Breast epithelium (tissue), 3 donors: ENCODE data around the gene EXOSC7.

Source experiments
- POLR2A ChIP-seq: fragments of 450-650 bp; IDR thresholded peaks from one replicate; pipeline ENCODE4 v1.6.1; 2016; ENCODE audit warnings: antibody characterized with exemption, mild to moderate bottlenecking, moderate library complexity
- TF ChIP-seq, protein P1 (sequence below), 3 donors: fragments of 450-650 bp; IDR thresholded peaks; one replicate each; pipeline ENCODE4 v1.5.1; 2016 to 2017; ENCODE audit warnings: antibody characterized with exemption in 3 of 3, mild to moderate bottlenecking in 3 of 3, moderate library complexity in 3 of 3

DNA sequence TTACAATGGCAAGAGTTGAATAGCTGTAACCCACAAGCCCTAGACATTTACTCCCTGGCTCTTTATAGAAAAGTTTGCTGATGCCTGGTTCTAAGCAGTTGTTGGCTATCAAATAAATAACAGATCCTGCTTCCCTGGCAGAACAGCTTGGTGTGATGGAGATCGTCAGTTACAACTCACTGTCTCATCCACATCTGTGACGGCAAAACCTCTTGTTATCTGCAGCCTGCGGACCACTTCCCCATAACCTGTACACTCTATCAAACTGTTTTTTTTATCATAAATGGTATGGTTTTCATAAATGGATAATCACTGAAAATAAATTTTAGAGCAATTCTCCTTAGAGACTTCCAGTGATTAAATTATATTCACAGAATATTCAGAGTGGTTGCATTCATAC lies 14.2 kb upstream of the EXOSC7 start:
- TF ChIP-seq POLR2A, result no peak
- TF ChIP-seq, protein P1, sequence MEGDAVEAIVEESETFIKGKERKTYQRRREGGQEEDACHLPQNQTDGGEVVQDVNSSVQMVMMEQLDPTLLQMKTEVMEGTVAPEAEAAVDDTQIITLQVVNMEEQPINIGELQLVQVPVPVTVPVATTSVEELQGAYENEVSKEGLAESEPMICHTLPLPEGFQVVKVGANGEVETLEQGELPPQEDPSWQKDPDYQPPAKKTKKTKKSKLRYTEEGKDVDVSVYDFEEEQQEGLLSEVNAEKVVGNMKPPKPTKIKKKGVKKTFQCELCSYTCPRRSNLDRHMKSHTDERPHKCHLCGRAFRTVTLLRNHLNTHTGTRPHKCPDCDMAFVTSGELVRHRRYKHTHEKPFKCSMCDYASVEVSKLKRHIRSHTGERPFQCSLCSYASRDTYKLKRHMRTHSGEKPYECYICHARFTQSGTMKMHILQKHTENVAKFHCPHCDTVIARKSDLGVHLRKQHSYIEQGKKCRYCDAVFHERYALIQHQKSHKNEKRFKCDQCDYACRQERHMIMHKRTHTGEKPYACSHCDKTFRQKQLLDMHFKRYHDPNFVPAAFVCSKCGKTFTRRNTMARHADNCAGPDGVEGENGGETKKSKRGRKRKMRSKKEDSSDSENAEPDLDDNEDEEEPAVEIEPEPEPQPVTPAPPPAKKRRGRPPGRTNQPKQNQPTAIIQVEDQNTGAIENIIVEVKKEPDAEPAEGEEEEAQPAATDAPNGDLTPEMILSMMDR (IDR thresholded peaks at IDR 0.05), result no peak
